Neural cell (in vitro differentiated cells): ENCODE results near the gene PCDHGC5.

ENCODE experiments used
- CTCF ChIP-seq: fragments of 450-650 bp; IDR thresholded peaks from 2 replicates; pipeline ENCODE4 v1.5.1; 2014; ENCODE audit warnings: antibody characterized with exemption, mild to moderate bottlenecking, moderate library complexity; ENCODE audit not compliant: poor library complexity, severe bottlenecking
- EP300 ChIP-seq: fragments of 450-650 bp; conservative IDR thresholded peaks from 2 replicates; pipeline ENCODE4 v1.6.1; 2014; ENCODE audit warnings: antibody characterized with exemption, mild to moderate bottlenecking, moderate library complexity; ENCODE audit not compliant: poor library complexity, severe bottlenecking
- EZH2 ChIP-seq: fragments of 200-600, 300-800 bp; shearing (Covaris generic), sonication (generic); IDR thresholded peaks from 2 replicates; pipeline ENCODE4 v1.6.1; 2014; ENCODE audit warnings: antibody characterized with exemption, low read length, borderline replicate concordance, mild to moderate bottlenecking; ENCODE audit not compliant: insufficient read depth, poor library complexity, severe bottlenecking
- POLR2AphosphoS5 ChIP-seq: IDR thresholded peaks from 2 replicates; pipeline ENCODE4 v1.6.1; 2012
- RAD21 ChIP-seq: fragments of 450-650 bp; conservative IDR thresholded peaks from 2 replicates; pipeline ENCODE4 v1.6.1; 2014; ENCODE audit warnings: antibody characterized with exemption, mild to moderate bottlenecking, moderate library complexity
- REST ChIP-seq: IDR thresholded peaks from 2 replicates; pipeline ENCODE4 v1.6.1; 2012; ENCODE audit warnings: borderline replicate concordance
- SMC3 ChIP-seq: fragments of 450-650 bp; conservative IDR thresholded peaks from 2 replicates; pipeline ENCODE4 v1.6.1; 2014; ENCODE audit warnings: antibody characterized with exemption, mild to moderate bottlenecking, moderate library complexity; ENCODE audit not compliant: poor library complexity
- TAF1 ChIP-seq: IDR thresholded peaks from 2 replicates; pipeline ENCODE4 v1.6.1; 2012; ENCODE audit warnings: low read depth

DNA sequence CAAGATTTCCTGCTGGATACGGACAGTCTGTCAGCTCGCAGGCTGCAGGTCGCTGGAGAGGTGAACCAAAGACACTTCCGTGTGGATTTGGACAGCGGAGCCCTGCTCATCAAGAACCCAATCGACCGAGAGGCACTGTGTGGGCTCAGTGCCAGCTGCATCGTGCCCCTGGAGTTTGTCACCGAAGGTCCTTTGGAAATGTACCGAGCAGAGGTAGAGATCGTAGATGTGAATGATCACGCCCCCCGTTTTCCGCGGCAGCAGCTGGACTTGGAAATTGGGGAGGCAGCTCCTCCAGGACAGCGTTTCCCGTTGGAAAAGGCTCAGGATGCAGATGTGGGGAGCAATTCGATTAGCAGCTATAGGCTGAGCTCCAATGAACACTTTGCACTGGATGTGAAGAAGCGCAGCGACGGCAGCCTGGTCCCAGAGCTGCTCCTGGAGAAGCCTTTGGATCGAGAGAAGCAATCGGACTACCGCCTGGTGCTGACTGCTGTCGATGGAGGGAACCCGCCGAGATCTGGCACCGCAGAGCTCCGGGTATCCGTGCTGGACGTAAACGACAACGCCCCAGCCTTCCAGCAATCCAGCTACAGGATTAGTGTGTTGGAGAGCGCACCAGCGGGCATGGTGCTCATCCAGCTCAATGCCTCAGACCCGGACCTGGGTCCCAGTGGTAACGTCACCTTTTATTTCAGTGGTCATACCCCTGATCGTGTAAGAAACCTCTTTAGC is 3.4 kb upstream of the PCDHGC5 start:
- TF ChIP-seq POLR2AphosphoS5 (no peak), EZH2 (no peak), CTCF (no peak), EP300 (no peak), REST (no peak), RAD21 (no peak), SMC3 (no peak), TAF1 (no peak)
